Peyer's patch (tissue), 4 donors: ENCODE results near the gene KCNK10.

Source experiments
- POLR2A ChIP-seq, 2 donors: fragments of 450-650 bp; IDR thresholded peaks; one replicate each; pipeline ENCODE4 v1.5.1; 2017; ENCODE audit warnings: antibody characterized with exemption in 2 of 2, mild to moderate bottlenecking in 2 of 2, moderate library complexity in 2 of 2
- TF ChIP-seq, protein P1 (sequence below), 6 experiments: fragments of 450-650 bp in 4 of 6; fragments of 200-600 bp in 2 of 6; sonication (generic) in 1 of 6; IDR thresholded peaks; one replicate each; pipeline ENCODE4 v1.5.1; 2017 to 2019; ENCODE audit warnings: antibody characterized with exemption in 6 of 6, mild to moderate bottlenecking in 3 of 6, moderate library complexity in 1 of 6

DNA sequence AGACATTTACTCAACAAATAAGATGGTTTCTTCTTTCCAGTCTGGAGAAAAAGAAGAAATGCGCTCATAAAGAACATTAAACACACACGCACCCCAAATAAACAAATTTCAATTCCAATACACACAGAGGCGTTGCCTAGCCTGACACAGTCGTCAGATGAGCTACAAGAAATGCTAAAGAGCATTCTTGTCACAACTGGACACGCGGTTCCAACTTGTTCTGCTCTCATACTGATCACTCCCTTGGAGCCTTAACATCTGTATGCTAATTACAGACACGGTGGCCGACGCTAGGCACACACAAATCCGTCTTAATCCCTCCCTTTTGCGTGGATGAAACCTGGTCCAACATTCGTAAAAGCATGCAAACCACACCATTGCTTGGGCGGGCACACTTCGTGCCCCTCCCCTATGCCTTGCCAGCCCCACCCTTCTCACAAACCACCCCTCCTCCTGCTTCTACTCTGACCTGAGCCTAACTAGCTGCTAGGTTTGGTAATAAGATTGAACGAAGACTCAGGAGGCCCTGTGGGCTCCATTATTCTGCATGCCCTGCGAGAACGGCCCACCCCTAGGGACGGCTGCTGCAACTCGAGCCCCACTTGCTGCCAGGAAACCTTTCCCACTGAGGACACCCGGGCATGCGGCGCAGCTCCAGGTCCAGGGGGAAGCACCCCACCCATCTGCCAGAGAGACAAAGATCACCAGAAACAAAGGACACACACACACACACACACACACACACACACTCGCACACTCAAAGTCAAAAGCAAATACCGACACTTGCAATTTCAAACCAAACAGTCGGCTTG is 1.2 kb downstream of the KCNK10 start:
- TF ChIP-seq, protein P1, sequence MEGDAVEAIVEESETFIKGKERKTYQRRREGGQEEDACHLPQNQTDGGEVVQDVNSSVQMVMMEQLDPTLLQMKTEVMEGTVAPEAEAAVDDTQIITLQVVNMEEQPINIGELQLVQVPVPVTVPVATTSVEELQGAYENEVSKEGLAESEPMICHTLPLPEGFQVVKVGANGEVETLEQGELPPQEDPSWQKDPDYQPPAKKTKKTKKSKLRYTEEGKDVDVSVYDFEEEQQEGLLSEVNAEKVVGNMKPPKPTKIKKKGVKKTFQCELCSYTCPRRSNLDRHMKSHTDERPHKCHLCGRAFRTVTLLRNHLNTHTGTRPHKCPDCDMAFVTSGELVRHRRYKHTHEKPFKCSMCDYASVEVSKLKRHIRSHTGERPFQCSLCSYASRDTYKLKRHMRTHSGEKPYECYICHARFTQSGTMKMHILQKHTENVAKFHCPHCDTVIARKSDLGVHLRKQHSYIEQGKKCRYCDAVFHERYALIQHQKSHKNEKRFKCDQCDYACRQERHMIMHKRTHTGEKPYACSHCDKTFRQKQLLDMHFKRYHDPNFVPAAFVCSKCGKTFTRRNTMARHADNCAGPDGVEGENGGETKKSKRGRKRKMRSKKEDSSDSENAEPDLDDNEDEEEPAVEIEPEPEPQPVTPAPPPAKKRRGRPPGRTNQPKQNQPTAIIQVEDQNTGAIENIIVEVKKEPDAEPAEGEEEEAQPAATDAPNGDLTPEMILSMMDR (IDR thresholded peaks at IDR 0.05) = no peak
- TF ChIP-seq POLR2A (IDR thresholded peaks at IDR 0.05) = no peak
